Measurements from ENCODE around the gene OAT.
"Not testable (repeated sequence)": the region's sequence is repeated elsewhere in the genome, so short reads cannot be mapped to it uniquely, and the experiment has no call there.

OAT gene

DNA sequence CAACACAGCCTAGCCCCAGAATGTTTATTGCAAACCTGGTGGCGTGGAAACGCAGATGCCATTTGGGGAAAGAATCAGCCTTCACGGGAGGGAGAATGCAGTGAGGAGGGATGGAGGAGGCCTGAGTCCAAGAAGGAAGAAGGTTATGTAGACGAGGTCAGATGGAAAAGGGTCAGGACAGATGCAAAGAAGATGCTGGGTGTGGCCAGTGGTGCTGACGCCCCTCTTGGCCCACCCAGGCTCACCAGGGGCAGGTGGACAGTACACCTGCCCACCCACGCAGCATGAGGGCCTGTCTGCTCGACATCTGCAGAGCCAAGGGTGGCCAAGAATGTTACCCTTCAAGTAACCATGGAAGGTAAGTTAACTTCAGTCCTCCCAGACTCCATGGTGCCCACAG is 40.5 kb downstream of the OAT start:
- DNase-seq (ENCODE audit: low read depth), result no peak

DNA sequence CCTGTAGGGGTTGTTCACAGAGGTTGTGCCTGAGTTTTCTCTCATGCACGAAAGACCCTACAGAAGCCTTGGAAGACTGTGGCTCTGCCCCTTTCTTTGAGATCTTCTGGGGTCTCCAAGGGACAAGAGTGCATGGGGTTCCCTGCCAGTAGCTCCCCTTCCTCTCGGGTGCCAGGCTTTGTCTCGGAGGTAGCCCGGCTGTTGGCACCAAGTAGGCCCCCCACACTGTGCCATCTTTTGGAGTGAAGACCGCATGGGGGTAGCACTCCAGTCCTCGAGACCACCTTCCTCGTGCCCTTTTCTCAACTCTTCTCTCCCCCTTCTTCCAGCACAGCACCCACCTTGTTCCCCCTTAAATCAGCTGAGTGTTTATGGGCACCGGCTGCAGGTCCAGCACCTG is 41.6 kb downstream of the OAT start:
- DNase-seq (ENCODE audit: low read depth), result no peak

DNA sequence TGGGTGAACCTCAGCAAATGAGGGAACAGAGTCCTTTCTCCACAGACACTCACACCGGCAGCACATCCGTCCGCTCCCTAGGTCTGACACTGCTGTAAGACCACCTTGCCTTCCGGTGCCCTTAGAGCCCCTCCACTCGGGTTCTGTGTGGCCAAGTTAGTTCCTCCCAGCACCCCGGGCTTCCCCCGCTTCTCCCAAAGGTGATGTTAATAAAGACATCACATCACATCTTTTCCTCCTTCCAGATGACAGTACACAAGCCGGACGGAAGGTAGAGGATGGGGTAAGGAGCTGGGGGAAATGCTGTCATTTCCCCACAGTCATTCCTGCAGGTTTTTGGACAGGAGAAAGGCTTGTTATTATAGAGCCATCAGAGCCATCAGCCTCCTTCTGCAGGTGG is 42.3 kb downstream of the OAT start:
- DNase-seq (ENCODE audit: low read depth), result no peak

DNA sequence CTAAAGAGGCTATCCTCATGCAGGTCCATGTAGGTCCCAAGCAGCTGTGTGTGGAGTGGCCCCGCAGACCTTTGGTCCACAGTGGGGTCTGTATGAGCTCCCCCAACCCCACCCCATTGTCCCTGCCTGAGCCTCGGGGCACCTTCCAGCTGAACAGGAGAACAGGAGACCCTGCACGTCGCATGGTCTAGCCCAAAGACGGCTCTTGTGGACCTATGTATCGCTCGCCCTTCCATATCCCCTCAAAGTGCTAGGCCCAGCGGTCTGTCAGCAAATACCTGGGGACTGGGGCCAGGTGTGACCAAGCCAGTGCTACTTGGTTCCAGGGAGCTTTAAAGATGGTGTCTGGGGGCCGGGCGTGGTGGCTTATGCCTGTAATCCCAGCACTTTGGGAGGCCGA is 43.0 kb downstream of the OAT start:
- DNase-seq (ENCODE audit: low read depth), result no peak

DNA sequence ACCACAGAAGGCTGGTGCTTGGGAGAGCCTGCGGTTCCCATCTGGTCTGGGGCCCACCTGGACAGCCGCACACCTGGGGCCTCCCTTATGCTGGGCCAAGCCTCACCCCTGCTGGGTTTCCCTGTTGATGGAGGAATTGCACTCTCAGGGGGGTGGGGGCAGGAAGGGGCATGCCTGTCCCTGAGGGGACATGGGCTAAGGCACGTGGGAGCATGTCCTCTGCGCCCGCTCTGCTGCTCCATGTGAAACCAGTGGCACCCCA is 43.4 kb downstream of the OAT start:
- no peak for DNase-seq (ENCODE audit: low read depth)

DNA sequence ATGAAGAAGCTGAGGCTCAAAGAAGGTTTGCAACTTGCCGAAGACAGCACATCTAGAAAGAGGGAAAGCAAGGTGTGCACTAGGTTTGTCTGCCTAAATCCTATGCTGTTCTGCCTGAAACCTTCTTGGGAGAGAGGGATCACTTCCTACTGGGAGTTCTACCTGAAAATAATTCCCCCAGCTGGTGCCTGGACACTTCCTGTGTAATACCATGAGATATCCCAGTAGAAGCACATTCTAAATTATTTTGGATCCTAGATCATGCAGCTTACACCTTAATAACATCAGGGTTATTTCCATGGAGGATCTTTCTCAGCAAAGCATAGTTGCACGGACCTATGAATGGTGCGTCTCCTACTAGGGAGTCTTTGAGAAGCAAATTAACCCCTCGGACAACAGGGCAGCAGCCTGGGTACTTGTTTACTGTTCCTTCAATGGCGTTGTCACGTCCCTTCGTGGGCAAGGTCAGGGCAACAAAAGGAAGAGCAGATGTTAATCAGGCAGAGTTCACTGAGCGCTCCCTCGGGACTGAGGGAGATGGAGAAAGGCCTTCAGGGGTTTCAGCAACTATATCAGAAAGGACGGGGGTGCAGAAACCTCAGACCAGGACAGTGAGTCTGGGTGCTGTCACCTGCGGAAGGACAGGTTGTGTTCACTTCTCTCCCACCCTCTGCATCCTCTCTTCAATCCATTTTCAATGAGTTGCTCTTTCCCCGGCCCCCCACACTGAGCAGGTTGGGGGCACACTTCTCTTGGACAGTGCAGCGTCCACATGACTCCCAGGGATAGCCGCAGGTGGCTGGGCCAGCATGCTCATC is 44.0 kb downstream of the OAT start:
- no peak for DNase-seq (ENCODE audit: low read depth)

DNA sequence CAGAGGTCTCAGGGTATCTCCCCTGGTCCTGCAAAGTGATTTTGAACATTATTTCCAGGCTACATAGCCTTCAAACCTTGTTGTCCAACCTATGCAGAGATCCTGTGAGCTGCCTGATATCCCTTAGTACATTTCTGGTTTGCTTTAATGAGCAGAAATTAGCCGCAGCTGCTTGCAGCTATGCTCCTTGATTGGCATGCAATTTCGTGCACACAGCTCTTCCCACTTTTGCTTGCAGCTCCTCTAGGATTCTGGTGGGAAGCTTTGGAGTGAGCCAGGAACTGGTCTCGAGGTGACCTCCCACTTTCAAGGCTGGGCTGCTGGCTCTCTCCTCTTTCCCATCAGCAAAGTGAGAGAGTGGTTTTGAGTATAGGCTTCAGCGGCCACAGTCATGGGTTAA is 45.8 kb downstream of the OAT start:
- DNase-seq (ENCODE audit: low read depth), result no peak

DNA sequence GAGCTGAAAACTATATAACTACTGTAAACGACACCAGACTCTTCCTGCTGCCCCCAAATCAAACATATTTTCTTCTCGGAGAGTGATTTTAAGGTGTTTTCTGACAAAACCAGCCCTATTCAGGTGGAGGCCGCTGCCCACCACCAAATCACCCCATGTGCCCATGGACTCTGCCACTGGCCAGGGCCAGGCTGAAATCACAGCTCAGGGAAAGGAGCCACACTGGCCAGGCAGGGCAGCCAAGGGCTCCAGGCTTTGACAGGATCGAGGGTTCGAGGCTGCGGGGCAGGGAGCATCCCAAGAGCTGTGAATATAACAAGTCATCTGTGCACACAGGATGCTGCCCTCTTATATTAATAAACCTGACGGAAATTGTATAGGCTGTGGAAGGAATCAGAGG is 48.3 kb downstream of the OAT start:
- DNase-seq (ENCODE audit: low read depth), result no peak

DNA sequence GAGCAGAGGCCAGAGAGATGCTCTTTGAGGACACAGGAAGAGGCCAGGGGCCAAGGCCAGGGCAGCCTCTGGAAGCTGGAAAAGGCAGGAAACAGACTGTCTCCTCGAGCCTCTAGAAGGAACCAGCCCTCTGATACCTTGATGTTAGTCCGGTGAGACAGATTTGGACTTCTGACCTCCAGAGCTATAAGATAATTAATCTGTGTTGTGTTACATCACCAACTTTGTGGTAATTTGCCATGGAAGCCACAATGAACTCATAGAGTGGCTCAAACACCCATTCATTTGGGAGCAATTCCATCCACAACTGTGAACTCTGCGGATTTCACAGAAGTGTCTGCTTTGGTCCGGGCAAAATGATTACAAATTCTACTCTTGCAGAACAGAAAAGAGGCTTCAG is 48.7 kb downstream of the OAT start:
- no peak for DNase-seq (ENCODE audit: low read depth)

DNA sequence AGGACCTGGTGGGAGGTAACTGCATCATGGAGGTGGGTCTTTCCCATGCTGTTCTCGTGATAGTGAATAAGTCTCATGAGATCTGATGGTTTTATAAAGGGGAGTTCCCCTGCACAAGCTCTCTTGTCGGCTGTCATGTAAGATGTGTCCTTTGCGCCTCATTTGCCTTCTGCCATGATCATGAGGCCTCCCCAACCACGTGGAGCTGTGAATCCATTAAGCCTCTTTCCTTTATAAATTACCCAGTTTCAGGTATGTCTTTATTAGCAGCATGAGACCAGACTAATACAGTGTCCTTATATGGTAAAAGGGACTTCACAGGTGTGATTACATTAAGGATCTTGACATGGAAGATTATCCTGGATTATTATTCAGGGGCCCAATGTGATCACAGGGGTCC is 49.2 kb downstream of the OAT start:
- DNase-seq (ENCODE audit: low read depth), result not testable (repeated sequence)

DNA sequence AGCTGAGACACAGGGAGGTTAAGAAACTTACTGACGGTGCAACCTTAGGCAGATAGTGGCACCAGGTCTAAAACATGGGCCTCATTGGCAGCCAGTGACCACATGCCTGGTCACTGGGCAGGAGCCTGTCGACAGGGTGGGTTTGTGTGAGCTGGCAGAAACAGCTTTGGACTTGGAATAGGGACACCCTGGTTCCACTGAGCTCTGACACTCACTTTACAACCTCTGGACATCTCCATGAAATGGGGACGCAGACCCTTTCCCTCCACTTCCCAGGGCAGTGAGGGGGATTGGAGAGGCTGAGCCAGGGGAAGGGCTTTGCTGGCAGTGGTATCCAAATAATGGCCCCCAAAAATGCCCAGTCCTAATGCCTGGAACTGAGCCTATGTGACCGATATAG is 49.7 kb downstream of the OAT start:
- no peak for DNase-seq (ENCODE audit: low read depth)

DNA sequence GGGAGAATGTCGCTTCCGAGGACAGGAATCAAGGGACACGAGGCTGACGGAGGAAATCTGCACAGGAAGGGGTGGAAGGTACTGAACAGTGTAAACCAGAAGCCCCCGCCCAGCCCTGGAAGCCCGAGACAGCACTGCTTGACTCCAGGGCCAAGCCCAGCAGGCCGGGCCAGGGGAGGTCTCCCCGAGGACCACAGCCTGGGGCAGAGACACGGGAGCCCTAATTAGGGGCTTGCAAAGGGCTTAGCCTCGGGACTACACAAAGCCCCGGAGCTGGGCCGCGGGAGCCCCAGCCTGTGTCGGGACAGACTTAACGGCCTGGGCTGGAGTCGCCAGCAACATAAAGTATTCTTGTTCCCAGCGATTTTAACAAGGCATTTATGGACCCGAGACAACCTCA is 50.8 kb downstream of the OAT start:
- DNase-seq (ENCODE audit: low read depth), result no peak

DNA sequence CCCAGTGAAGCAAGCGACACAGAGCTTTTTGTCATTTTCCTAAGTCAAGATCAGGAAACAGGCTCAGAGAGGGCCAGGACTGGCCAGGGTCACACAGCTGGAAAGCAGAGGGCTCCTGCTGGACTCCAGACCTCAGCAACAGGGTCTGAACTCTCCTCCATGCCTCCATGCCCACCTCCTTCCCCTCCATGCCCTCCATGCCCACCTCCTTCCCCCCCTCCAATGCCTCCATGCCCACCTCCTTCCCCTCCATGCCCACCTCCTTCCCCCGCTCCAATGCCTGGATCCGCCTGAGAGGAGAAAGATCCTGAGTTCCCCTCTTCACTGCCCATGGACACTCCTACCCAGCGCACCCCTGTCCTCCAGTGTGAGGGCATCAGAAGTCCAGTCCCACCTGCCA is 51.3 kb downstream of the OAT start:
- no peak for DNase-seq (ENCODE audit: low read depth)

DNA sequence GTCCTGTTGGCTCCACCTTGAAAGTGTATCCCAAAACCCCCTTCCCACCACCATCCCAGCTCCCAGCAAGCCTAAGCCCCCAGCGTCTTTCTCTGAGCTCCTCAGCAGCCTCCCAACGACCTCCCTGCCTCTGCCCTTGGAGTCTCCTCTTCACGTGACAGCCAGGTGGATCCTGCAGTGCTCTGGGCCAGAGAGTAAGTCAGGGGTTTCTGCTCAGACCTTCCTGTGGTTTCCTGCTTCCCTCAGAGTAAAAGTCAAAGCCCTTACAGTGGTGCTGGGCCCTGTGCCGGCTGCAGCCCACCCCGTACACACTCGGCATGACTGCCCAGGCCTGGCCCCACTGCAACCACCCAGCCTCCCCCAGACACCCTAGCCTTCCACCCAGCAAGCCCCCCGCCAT is 51.9 kb downstream of the OAT start:
- no peak for DNase-seq (ENCODE audit: low read depth)

DNA sequence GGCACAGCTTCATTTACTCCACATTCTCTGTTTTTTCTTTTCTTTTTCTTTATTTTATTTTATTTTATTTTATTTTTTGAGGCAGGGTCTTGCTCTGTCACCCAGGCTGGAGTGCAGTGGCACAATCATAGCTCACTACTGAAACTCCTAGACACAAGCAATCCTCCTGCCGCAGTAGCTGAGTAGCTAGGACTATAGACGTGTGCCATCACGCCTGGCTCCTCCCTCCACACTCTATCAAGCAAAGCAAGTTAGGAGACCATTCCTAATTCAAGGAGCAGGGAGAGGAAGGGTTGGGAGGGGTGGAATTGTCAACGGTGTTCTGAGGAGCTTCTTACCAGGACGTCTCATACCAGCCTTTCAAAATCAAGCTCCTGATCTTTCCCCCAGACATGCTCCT is 52.4 kb downstream of the OAT start:
- DNase-seq (ENCODE audit: low read depth), result no peak

DNA sequence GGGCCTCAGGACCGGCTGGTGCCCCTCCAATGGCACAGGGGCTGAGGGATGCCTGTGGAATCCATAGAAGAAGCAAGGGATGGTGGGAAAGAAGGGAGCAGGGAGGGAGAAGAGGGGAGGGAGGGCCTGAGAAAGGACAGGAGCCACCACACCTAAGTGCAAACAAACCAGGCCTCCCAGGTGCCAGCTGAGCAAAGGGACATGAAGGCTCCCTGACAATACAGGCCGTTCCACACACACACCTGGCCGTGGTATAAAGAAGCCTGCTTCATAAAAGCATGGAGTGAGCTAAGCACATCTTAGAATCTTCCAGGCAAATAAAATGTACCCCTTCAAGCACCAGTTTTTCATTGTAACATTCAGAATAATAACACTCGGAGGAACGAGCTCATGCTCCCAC is 54.0 kb downstream of the OAT start:
- no peak for DNase-seq (ENCODE audit: low read depth)

DNA sequence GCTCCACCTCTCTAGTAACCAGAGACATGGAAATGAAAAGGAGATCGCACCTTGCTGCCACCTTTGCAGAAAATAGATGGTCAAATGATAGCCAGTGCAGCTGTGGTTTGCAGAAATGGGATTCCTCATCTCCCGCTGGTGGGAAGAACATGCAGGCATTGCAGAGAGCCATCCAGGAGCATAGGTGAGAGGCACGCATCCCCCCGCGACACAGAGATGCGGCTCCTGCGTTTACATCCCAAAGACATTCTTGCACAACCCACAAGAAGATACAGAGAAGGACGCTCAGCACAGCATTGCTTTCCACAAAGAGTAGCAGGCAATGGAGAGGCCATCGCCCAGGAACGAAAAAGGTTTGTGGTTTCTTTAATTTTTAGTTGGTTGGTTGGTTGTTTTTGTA is 56.2 kb downstream of the OAT start:
- DNase-seq (ENCODE audit: low read depth), result no peak

DNA sequence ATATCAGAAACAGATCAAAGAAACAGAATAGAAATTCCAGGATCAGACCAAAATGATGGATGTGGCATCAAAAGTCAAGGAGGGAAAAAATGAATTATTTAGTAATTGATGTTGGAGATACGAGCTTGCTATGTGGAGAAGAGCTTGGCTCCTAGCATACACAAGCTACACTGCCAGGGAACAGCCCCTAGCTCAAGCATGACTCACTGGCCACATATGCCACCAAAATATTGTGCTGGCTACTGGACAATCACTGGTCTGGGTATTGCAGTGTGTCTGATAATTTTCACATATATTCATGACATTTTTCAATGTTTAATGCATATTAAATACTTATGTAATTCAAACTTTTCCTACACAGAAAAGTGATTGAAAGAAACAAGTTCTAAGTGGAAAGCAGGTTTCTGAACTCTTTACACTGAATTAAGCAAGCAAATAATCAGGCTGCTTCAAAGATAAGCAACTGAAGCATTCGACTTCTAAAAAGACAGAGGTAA is 59.3 kb downstream of the OAT start:
- DNase-seq (ENCODE audit: low read depth), result no peak

DNA sequence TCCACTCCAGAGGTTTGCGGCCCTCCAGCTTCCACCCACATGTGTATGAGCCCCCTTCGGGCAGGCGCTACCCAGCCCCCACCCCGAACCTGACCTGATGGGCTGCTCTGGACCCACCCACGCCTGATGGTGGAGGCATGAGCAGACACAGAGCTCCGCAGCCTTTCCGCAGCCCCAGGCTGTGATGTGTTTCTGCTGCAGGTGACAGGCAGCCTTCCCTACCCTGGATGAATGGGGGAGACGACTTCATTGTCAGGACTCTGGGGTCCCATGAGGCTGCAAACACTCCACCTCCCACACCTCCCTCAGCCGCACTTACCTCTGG is 61.2 kb downstream of the OAT start:
- DNase-seq (ENCODE audit: low read depth), result no peak

DNA sequence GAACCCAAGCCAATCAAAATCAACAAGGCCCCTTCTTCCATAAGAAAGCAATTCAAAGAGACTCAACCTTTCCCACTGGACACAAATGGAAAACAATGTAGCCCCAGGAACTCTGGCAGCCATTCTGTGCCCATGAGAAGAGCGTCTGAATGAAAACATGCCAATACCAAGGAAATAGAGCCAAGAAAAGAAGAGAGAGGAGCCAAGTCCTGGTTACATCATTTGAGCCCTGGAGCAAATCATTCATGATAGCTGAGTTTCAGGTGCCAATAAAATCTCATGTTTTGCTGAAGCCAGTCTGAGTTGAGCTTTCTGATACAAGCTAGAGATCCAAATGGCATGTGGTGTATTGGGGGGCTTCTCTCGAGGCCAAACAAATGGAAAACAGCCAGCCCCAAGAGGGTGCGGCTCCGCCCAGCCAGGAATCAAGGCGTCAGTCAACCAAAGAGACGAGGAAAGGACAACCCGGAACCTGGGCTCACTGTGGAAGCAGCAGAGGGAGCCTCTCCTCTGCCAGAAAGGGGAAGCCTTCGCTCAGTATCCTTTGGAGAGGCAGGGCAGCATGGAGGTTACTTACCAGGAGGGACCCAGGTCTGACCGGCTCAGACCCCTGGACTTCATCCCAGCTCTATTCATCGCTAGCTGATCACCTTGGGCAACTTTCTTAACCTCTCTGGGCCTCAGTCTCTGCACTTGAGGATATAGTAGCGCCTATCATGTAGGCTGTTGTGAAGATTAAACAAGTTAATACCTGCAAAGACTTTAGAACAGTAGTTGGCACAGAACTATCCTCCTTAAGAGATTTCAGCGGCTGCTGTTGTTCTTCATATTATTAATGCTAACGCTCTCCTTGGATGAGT is 61.8 kb downstream of the OAT start:
- DNase-seq (ENCODE audit: low read depth), result no peak

DNA sequence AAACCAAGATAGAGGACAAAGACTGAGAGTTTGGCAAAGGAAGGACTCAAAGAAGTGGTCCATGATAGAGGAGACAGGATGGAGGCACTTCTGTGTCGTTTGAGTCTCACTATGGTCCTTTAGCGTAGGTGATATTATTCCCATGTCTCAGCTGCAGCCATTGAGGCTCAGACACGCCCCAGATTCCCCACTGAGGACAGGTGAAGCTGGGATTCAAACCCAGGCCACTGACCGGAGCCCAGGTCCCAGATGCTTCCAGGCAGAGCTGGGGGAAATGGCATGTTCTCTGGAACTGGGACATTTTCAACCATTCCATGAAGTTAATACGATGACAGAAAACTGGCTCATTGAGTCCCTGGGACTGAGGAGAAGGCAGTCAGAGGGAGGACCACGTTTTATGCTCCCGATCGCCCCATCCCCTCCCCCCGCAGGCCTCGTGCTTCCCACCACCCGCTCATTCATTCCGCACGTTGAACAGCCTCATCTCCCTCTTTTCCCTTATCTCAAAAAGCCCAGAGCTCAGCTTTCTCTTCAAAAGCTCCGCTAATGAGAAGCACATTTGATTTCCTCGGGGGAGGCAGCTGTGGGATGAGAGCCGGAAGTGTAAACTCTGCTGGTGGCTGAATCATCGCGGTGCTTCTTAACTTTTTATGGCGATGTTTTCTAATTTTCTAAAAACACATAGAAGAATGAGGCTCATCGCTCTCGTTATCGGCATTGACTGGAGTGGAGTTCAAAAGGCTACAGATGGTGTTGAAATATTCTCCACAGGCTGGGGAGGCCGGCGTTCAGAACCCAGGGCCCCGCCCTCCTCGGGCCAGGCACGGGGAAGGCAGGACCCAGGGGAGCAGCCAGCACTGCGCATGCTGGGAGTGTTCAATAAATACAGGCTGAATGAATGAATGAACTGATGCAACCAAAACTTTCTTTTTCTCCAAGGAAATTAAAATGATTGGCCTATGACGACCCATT is 64.0 kb downstream of the OAT start:
- no peak for DNase-seq (ENCODE audit: low read depth)

DNA sequence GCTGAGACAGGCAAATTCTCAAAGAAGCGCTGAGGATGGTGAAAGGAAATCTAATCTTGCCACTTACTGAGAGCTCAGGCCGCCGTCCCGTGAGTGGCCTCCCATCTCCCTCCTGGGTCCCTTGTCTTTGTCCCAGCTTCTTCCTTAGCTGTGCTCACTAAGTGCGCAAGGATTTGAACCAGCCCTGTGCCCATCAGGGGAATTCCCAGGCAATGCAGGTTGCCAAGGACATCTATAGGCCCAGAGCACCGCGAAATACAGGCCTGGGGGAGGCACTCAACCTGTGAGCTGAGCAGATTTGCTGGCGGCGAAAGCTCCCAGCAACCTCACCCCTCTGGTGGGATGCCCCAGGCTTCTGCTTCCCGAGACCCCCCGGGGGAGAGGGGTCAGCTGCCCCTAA is 64.8 kb downstream of the OAT start:
- no peak for DNase-seq (ENCODE audit: low read depth)
